Endothelial cell of umbilical vein (primary cell): ENCODE results near the gene UCKL1.

Experiments used
- EZH2 ChIP-seq: IDR thresholded peaks from 2 replicates; pipeline ENCODE4 v1.6.1; 2012; ENCODE audit warnings: borderline replicate concordance, low read depth, mild to moderate bottlenecking, moderate library complexity, low read length, inconsistent platforms; ENCODE audit not compliant: severe bottlenecking
- JUN ChIP-seq: IDR thresholded peaks from 2 replicates; pipeline ENCODE4 v1.6.1; 2011; ENCODE audit warnings: borderline replicate concordance, low read depth; ENCODE audit not compliant: insufficient read length, insufficient read depth
- POLR2A ChIP-seq: IDR thresholded peaks from 2 replicates; pipeline ENCODE4 v1.6.1; 2012; ENCODE audit warnings: low read depth, mild to moderate bottlenecking, control low read depth, low read length
- POLR2AphosphoS5 ChIP-seq: IDR thresholded peaks from 2 replicates; pipeline ENCODE4 v1.6.1; 2012; ENCODE audit warnings: low read depth, mild to moderate bottlenecking, control low read depth, low read length, moderate library complexity; ENCODE audit not compliant: insufficient read depth
- TF ChIP-seq, protein P1 (sequence below), 2 donors: IDR thresholded peaks; 1 replicate in 1 of 2; 2 replicates in 1 of 2; pipeline ENCODE4 v1.5.1; 2011; ENCODE audit warnings: low read length in 2 of 2, mild to moderate bottlenecking in 2 of 2, moderate library complexity in 2 of 2, control low read depth in 1 of 2, inconsistent platforms in 1 of 2, low read depth in 1 of 2; ENCODE audit not compliant: insufficient read depth in 1 of 2; ENCODE audit errors: extremely low read depth in 1 of 2
- TF ChIP-seq, protein P2 (sequence below): IDR thresholded peaks from 2 replicates; pipeline ENCODE4 v1.6.1; 2011; ENCODE audit not compliant: insufficient read depth, insufficient read length

DNA sequence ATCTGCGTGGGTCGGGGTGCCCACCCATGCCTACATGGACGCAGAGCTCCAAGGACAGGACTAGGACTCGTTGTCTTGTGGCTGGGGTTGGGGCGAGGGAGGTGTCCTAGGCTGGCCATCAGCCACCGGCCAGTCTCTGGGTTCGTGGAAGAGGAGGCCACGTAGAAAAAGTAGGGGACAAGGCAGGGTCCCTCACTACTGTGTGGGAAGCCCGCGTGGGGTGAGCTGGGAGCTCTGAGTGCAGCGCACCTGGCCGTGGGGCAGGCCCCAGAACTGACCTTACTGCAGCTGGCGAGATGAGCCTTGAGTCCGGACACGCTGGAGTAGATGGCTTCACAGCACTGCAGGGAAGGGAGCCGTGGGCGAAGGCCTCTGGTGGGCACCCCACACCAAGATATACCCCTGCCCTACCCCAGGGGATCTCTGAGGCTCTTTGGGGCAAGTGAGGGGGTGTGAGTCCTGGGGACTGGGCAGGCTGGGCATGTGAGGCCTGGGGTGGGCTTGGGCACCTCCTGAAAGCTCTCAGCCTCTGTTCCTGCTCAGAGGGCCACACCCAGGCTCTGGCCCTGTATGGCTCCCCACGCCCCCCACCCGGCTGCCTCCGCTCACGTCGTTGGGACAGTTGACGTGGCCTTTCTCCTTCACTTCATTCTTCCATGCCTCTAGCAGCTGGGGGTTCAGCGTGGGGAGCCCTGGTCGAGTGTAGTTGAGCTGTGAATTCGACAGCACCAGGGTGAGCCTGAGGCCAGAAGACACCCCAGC lies 5.6 kb upstream of the UCKL1 start:
- TF ChIP-seq POLR2AphosphoS5 (no peak), POLR2A (no peak), EZH2 (no peak), JUN (no peak)
- TF ChIP-seq, protein P1, sequence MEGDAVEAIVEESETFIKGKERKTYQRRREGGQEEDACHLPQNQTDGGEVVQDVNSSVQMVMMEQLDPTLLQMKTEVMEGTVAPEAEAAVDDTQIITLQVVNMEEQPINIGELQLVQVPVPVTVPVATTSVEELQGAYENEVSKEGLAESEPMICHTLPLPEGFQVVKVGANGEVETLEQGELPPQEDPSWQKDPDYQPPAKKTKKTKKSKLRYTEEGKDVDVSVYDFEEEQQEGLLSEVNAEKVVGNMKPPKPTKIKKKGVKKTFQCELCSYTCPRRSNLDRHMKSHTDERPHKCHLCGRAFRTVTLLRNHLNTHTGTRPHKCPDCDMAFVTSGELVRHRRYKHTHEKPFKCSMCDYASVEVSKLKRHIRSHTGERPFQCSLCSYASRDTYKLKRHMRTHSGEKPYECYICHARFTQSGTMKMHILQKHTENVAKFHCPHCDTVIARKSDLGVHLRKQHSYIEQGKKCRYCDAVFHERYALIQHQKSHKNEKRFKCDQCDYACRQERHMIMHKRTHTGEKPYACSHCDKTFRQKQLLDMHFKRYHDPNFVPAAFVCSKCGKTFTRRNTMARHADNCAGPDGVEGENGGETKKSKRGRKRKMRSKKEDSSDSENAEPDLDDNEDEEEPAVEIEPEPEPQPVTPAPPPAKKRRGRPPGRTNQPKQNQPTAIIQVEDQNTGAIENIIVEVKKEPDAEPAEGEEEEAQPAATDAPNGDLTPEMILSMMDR (IDR thresholded peaks at IDR 0.05; ENCODE audit: extremely low read depth in 1 of 2, insufficient read depth in 1 of 2, low read depth in 1 of 2, low read length in 2 of 2) = no peak
- TF ChIP-seq, protein P2, sequence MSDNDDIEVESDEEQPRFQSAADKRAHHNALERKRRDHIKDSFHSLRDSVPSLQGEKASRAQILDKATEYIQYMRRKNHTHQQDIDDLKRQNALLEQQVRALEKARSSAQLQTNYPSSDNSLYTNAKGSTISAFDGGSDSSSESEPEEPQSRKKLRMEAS = no peak
